Osteocyte (in vitro differentiated cells): ENCODE data around the gene TNFRSF1A. TPM values are rescaled to one million over a fixed set of nuclear protein-coding genes. Genes with fewer than 3 reads are reported as not detected.
"Not testable (repeated sequence)": the region's sequence is repeated elsewhere in the genome, so short reads cannot be mapped to it uniquely, and the experiment has no call there.

ENCODE experiments used
- DNase-seq: peaks from one replicate; pipeline ENCODE4 v3.0.0; 2021; ENCODE audit warnings: mixed read lengths; ENCODE audit not compliant: unreplicated experiment; ENCODE audit errors: extremely low spot score
- H3K27ac Mint-ChIP-seq: one replicate; pipeline ENCODE4 v1.8.0; 2021; ENCODE audit warnings: mild to moderate bottlenecking, mixed read lengths; ENCODE audit not compliant: unreplicated experiment
- H3K27me3 Mint-ChIP-seq: one replicate; pipeline ENCODE4 v1.8.0; 2021; ENCODE audit warnings: mixed read lengths; ENCODE audit not compliant: unreplicated experiment
- H3K36me3 Mint-ChIP-seq: one replicate; pipeline ENCODE4 v1.8.0; 2021; ENCODE audit warnings: mixed read lengths; ENCODE audit not compliant: unreplicated experiment
- H3K4me1 Mint-ChIP-seq: one replicate; pipeline ENCODE4 v1.8.0; 2021; ENCODE audit warnings: mixed read lengths; ENCODE audit not compliant: unreplicated experiment
- H3K4me3 Mint-ChIP-seq: one replicate; pipeline ENCODE4 v1.8.0; 2021; ENCODE audit warnings: mild to moderate bottlenecking, moderate library complexity, mixed read lengths; ENCODE audit not compliant: unreplicated experiment
- H3K9me3 Mint-ChIP-seq: one replicate; pipeline ENCODE4 v1.8.0; 2021; ENCODE audit warnings: mixed read lengths; ENCODE audit not compliant: unreplicated experiment
- total RNA-seq: library from RNA; stranded (reverse); gene quantifications from 2 replicates; pipeline ENCODE4 v1.2.1, GENCODE V29; 2021
- TF ChIP-seq, protein P1 (sequence below): fragments of 200-600 bp; sonication (generic); IDR thresholded peaks from 2 replicates; pipeline ENCODE4 v1.5.0; 2021; ENCODE audit warnings: antibody characterized with exemption, mild to moderate bottlenecking, moderate library complexity

Gene TNFRSF1A
- total RNA-seq, 1 donor from 2014 or later = 170 TPM

DNA sequence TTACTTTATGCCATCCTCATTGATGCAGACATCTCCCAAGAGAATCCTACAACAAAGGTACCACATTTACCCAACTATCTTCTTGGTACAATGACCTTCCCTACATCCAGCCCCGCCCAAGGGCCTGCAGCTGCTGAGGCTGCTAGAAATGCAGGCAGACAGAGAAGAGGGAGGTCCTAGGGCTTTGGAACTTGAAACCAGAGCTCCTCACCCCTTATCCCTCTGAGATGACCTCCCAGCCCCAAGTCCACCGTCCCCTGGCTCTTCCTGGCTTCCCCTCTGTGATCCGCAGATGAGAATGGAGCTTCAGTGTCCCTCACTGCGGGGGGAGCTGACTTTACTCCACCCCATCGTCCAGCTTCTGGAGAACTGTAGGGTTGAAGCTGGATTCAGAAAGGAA is 1.6 kb upstream of the TNFRSF1A start:
- TF ChIP-seq, protein P1, sequence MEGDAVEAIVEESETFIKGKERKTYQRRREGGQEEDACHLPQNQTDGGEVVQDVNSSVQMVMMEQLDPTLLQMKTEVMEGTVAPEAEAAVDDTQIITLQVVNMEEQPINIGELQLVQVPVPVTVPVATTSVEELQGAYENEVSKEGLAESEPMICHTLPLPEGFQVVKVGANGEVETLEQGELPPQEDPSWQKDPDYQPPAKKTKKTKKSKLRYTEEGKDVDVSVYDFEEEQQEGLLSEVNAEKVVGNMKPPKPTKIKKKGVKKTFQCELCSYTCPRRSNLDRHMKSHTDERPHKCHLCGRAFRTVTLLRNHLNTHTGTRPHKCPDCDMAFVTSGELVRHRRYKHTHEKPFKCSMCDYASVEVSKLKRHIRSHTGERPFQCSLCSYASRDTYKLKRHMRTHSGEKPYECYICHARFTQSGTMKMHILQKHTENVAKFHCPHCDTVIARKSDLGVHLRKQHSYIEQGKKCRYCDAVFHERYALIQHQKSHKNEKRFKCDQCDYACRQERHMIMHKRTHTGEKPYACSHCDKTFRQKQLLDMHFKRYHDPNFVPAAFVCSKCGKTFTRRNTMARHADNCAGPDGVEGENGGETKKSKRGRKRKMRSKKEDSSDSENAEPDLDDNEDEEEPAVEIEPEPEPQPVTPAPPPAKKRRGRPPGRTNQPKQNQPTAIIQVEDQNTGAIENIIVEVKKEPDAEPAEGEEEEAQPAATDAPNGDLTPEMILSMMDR = no peak
- no peak for DNase-seq
- peaks cover 28% of the 10 kb centered on the region for H3K4me1 Mint-ChIP-seq
- no peaks in the 10 kb centered on the region for H3K27me3 Mint-ChIP-seq
- peaks cover 3% of the 10 kb centered on the region for H3K36me3 Mint-ChIP-seq
- no peaks in the 10 kb centered on the region for H3K9me3 Mint-ChIP-seq
- no peak overlapping the region for H3K4me3 Mint-ChIP-seq
- no peak overlapping the region for H3K27ac Mint-ChIP-seq

DNA sequence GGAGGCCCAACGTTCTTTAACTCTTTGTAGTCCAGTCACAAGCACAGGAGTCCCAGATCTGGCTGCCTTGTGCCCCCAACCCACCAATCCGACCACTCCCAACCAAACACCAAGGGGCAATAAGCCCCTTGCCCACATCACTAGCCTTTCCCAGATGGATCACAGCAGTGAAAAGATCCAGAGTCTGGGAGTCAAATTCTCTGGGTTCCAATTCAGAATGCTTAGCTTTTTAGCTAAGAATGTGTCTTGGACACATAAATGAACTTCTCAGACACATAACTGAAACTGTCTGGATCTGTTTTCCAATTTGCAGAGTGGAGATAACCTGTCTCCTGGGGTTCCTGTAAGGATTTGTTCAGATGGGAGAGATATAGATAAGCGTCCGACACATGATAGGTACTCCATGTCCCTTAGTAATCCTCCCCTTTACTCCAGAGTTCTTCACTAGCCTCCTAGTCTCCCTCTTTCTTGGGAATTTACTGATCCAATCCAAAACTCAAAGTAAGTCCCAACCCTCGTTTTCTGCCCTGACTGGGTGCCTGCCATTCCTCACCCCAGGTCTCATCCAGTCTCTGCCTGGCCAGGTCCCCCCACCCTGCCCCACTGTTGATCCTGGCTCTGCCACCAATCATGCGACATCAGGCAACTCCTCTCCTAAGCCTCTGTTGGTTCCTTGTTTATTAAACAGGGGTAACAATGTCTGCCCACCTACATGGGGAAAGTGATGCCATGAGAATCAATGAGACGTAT is 439 bp upstream of the TNFRSF1A start:
- Mint-ChIP-seq H3K27me3 (no peaks in the 10 kb centered on the region), H3K4me1 (peaks cover 28% of the 10 kb centered on the region), H3K36me3 (peaks cover 3% of the 10 kb centered on the region), H3K27ac (no peak overlapping the region), H3K9me3 (no peaks in the 10 kb centered on the region), H3K4me3 (no peak overlapping the region)
- TF ChIP-seq, protein P1 = no peak
- DNase-seq = no peak

DNA sequence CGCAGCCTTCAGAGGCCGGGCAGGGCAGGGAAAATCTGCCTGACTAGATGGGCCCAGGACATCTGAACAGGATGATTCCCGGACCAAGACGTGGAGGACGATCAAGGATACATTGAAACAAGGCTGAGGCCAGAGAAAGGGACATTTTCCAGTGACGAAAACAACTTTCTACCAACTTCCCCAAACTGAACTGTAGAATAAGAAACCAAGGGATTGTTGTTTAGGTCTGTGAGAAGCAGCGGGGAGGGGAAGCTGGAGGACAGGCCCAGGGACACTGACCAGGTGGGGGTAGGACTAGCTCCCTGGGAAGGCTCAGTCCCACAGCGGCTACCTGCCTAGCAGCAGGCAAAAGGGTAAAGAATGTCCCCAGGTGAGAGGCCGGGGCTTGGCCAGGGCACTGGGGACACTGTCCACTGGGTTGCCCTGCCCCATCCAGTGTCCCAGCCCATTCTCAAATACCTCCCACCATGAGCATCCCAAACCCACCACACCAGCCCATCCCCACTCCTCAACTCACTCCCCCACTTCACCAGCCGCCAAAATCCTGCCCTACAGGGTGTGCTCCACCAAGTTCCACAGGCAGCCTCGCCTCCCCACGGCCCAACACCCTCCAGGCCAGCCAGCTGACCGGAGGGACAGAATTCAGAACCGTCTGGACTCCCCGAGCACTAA is 995 bp downstream of the TNFRSF1A start:
- H3K4me1 Mint-ChIP-seq = peaks cover 28% of the 10 kb centered on the region
- no peak overlapping the region for H3K27ac Mint-ChIP-seq
- H3K4me3 Mint-ChIP-seq = no peak overlapping the region

DNA sequence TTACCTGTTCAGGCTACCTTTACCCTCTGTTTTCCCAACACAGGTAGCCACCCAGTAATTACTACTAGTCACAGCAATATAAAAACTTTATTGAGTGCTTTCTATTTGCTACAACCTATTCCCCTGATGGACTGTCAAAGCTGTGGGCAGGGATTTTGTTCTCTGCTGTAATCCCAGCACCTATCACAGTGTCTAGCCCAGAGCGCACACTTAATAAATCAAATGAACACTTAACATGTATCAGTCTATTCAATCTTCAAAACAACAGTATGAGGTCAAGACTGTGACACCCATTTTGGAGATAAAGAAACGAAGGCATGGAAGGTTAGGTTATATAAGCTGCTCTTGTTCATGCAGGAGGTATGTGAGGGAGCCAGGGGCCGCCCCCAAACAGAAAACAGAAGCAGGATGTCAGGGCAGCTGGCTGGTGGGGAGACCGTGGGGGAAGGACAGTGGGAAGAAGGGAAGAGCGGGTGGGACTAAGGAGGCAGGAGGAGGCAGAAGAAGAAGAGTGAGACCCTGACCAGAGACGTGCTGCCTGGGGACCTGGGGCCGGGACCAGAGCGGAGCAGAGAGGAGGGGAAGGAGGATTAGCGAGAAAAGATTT is 1.7 kb downstream of the TNFRSF1A start:
- Mint-ChIP-seq H3K9me3 (no peaks in the 10 kb centered on the region), H3K36me3 (peaks cover 3% of the 10 kb centered on the region), H3K4me1 (peaks cover 22% of the 10 kb centered on the region), H3K4me3 (no peak overlapping the region), H3K27me3 (no peaks in the 10 kb centered on the region), H3K27ac (no peak overlapping the region)
- TF ChIP-seq, protein P1 = no peak
- DNase-seq = no peak

More for the DNA sequence above, 995 bp downstream of the TNFRSF1A start:
- TF ChIP-seq, protein P1 = no peak
- DNase-seq = no peak
- Mint-ChIP-seq H3K27me3 (no peaks in the 10 kb centered on the region), H3K9me3 (no peaks in the 10 kb centered on the region), H3K36me3 (peaks cover 3% of the 10 kb centered on the region)

DNA sequence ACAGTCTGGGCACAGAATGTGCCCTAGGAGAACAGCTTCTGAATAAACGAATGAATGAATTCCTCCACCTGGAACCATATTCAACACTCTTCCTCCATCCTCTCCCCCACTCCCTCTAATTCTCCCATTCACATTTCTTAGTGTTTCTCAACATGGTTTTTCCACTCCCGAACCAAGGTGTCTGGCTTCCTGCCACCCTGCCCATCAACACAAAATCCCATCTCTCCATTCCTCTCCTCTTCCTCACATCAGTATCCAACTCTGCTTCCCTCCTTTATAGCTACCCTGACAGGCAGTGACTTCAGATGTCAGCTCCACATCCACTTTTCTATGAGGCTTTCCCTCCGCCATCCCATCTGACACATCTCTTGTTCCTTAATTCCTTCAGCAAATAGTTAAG is 2.9 kb downstream of the TNFRSF1A start:
- H3K4me3 Mint-ChIP-seq = no peak overlapping the region
- no peaks in the 10 kb centered on the region for H3K27me3 Mint-ChIP-seq
- H3K9me3 Mint-ChIP-seq = no peaks in the 10 kb centered on the region
- H3K27ac Mint-ChIP-seq = no peak overlapping the region
- no peak for DNase-seq
- H3K4me1 Mint-ChIP-seq = peaks cover 20% of the 10 kb centered on the region
- TF ChIP-seq, protein P1 = no peak
- peaks cover 7% of the 10 kb centered on the region for H3K36me3 Mint-ChIP-seq

DNA sequence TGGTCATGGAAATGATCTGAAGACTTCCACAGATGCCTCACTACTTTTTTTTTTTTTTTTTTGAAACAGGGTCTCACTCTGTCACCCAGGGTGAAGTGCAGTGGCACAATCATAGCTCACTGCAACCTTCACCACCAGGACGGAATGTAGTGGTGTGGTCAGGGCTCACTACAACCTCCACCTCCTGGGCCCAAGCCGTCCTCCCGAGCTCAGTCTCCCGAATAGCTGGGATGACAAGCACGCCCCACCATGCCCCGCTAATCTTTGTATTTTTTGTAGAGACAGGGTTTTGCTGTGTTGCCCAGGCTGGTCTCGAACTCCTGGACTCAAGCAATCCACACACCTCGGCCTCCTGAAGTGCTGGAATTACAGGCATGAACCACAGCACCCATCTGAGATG is 3.3 kb downstream of the TNFRSF1A start:
- H3K27ac Mint-ChIP-seq = not testable (repeated sequence)

More for the DNA sequence above, 3.3 kb downstream of the TNFRSF1A start:
- DNase-seq, H3K9me3 Mint-ChIP-seq, H3K4me3 Mint-ChIP-seq, H3K27me3 Mint-ChIP-seq: not testable (repeated sequence)
- Mint-ChIP-seq H3K36me3 (peaks cover 11% of the 10 kb centered on the region), H3K4me1 (peaks cover 17% of the 10 kb centered on the region)
